ENCODE results near the gene TEX10. TPM values are rescaled to one million over a fixed set of nuclear protein-coding genes. Genes with fewer than 3 reads are reported as not detected.

TEX10 gene
- polyA plus RNA-seq, 1 donor from 2014 or later = 30.5 TPM

- H3K9me2 ChIP-seq (ENCODE audit: insufficient read depth, low read length) = no peaks in the 10 kb centered on the region
- H3K4me3 ChIP-seq (ENCODE audit: low read length) = no peak overlapping the region
- TF ChIP-seq POLR2AphosphoS5 (IDR thresholded peaks at IDR 0.05) (no peak), REST (IDR thresholded peaks at IDR 0.05; ENCODE audit: borderline replicate concordance) (no peak), EZH2 (IDR thresholded peaks at IDR 0.05; ENCODE audit: borderline replicate concordance, insufficient read depth, low read length, poor library complexity, severe bottlenecking) (no peak), RAD21 (conservative IDR thresholded peaks at IDR 0.05) (no peak), SMC3 (conservative IDR thresholded peaks at IDR 0.05; ENCODE audit: poor library complexity) (no peak), EP300 (conservative IDR thresholded peaks at IDR 0.05; ENCODE audit: poor library complexity, severe bottlenecking) (no peak), MXI1 (conservative IDR thresholded peaks at IDR 0.05; ENCODE audit: poor library complexity, severe bottlenecking) (no peak), TAF1 (IDR thresholded peaks at IDR 0.05; ENCODE audit: low read depth) (no peak), CTCF (IDR thresholded peaks at IDR 0.05; ENCODE audit: poor library complexity, severe bottlenecking) (no peak)
- H3K27me3 ChIP-seq (ENCODE audit: insufficient read depth, low read depth, low read length) = no peaks in the 10 kb centered on the region
- no peak overlapping the region for H3K27ac ChIP-seq (ENCODE audit: low read length)
- H4K20me1 ChIP-seq (ENCODE audit: insufficient read depth) = no peaks in the 10 kb centered on the region
- H2AFZ ChIP-seq (ENCODE audit: low read depth, low read length) = no peak overlapping the region
- no peak overlapping the region for H3K4me2 ChIP-seq (ENCODE audit: low read length)
- H3K79me2 ChIP-seq (replicated peaks; ENCODE audit: insufficient read depth, low read length) = no peaks in the 10 kb centered on the region
- no peaks in the 10 kb centered on the region for H3F3A ChIP-seq (ENCODE audit: insufficient read depth, low read length, poor library complexity, severe bottlenecking)
- no peaks in the 10 kb centered on the region for H3K9me3 ChIP-seq (ENCODE audit: low read length)
- no peak overlapping the region for H3K9ac ChIP-seq (ENCODE audit: low read length)
- H3K36me3 ChIP-seq (ENCODE audit: insufficient read depth, low read length) = peaks cover 18% of the 10 kb centered on the region
These were observed 37.2 kb downstream of the TEX10 start for GRCh38 chr9:100315561-100315960.

- H3K4me3 ChIP-seq (ENCODE audit: low read length) = no peak overlapping the region
- no peaks in the 10 kb centered on the region for H3K79me2 ChIP-seq (replicated peaks; ENCODE audit: insufficient read depth, low read length)
- H3K9me2 ChIP-seq (ENCODE audit: insufficient read depth, low read length) = no peaks in the 10 kb centered on the region
- no peak overlapping the region for H3K27ac ChIP-seq (ENCODE audit: low read length)
- no peaks in the 10 kb centered on the region for H3K9me3 ChIP-seq (ENCODE audit: low read length)
- H4K20me1 ChIP-seq (ENCODE audit: insufficient read depth) = no peaks in the 10 kb centered on the region
- H3K4me2 ChIP-seq (ENCODE audit: low read length) = no peak overlapping the region
- no peak overlapping the region for H2AFZ ChIP-seq (ENCODE audit: low read depth, low read length)
- H3K9ac ChIP-seq (ENCODE audit: low read length) = no peak overlapping the region
- peaks cover 25% of the 10 kb centered on the region for H3K36me3 ChIP-seq (ENCODE audit: insufficient read depth, low read length)
- no peaks in the 10 kb centered on the region for H3K27me3 ChIP-seq (ENCODE audit: insufficient read depth, low read depth, low read length)
- no peak for TF ChIP-seq TAF1 (IDR thresholded peaks at IDR 0.05; ENCODE audit: low read depth)
- TF ChIP-seq MXI1 (conservative IDR thresholded peaks at IDR 0.05; ENCODE audit: poor library complexity, severe bottlenecking) = no peak
- no peak for TF ChIP-seq POLR2AphosphoS5 (IDR thresholded peaks at IDR 0.05)
- no peak for TF ChIP-seq EP300 (conservative IDR thresholded peaks at IDR 0.05; ENCODE audit: poor library complexity, severe bottlenecking)
- TF ChIP-seq RAD21 (conservative IDR thresholded peaks at IDR 0.05) = no peak
- no peak for TF ChIP-seq CTCF (IDR thresholded peaks at IDR 0.05; ENCODE audit: poor library complexity, severe bottlenecking)
- no peak for TF ChIP-seq SMC3 (conservative IDR thresholded peaks at IDR 0.05; ENCODE audit: poor library complexity)
- no peak for TF ChIP-seq EZH2 (IDR thresholded peaks at IDR 0.05; ENCODE audit: borderline replicate concordance, insufficient read depth, low read length, poor library complexity, severe bottlenecking)
- TF ChIP-seq REST (IDR thresholded peaks at IDR 0.05; ENCODE audit: borderline replicate concordance) = no peak
- H3F3A ChIP-seq (ENCODE audit: insufficient read depth, low read length, poor library complexity, severe bottlenecking) = no peaks in the 10 kb centered on the region
These were observed 42.8 kb downstream of the TEX10 start for GRCh38 chr9:100309992-100310391.
